ENCODE results near the gene PTH1R. TPM values are rescaled to one million over a fixed set of nuclear protein-coding genes. Genes with fewer than 3 reads are reported as not detected.

The PTH1R gene
- total RNA-seq, 2 donors from 2014 or later = 0.69 to 4.8 TPM

DNA sequence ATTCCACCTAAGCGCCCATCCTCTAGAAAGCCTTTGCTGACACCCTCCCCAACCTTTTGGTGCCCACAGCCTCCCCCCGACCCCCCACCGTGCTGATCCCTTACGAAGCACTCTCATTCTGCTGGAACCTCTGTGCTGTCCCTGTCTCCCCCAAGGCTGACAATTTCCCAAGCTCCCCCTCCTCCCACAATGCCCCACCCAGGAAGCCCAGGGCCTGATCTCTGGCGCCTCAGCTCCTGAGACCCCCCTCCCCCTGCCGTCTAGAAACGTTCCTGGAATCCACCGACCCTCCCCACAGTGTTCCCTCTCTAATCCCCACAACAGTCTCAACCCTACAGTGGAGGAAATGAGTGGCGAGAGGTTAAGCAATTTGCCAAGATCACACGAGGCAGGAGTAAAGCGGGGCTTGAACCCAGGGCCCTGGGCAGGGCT lies 32.6 kb upstream of the PTH1R start:
- Histone ChIP-seq H3K9me3 (ENCODE audit: control insufficient read depth, low read length) (peaks cover 33% of the 10 kb centered on the region), H3K36me3 (ENCODE audit: control insufficient read depth, insufficient read depth, low read length) (no peaks in the 10 kb centered on the region), H3K27me3 (ENCODE audit: control insufficient read depth, insufficient read depth, low read length, poor library complexity, severe bottlenecking) (no peaks in the 10 kb centered on the region), H3K4me1 (ENCODE audit: control insufficient read depth, insufficient read depth, low read length) (no peaks in the 10 kb centered on the region), H3K27ac (ENCODE audit: low read depth, low read length) (peak overlapping the region; percentile 9), H3K9ac (ENCODE audit: extremely low read depth, low read length, poor library complexity, severe bottlenecking) (no peak overlapping the region), H3K4me3 (ENCODE audit: low read length) (no peak overlapping the region)
- 69 to 83% methylated on average over 2 to 11 of the region's 11 CpGs for WGBS, 2 experiments (ENCODE audit: insufficient coverage in 1 of 2, insufficient read length in 1 of 2)
- H3K4me1 Mint-ChIP-seq = peaks cover 20% of the 10 kb centered on the region
- peaks cover 3% of the 10 kb centered on the region for H3K36me3 Mint-ChIP-seq (ENCODE audit: low read depth)
- H3K9me3 Mint-ChIP-seq = peaks cover 33% of the 10 kb centered on the region
- H3K4me3 Mint-ChIP-seq = peak overlapping the region; percentile 57
- TF ChIP-seq CTCF (conservative IDR thresholded peaks at IDR 0.05) = no peak
- DNase-seq = no peak
- H3K27ac Mint-ChIP-seq = peak overlapping the region; percentile 80
- peaks cover 5% of the 10 kb centered on the region for H3K27me3 Mint-ChIP-seq (ENCODE audit: insufficient read depth)

- no peak overlapping the region for H3K4me3 ChIP-seq (ENCODE audit: low read length)
- peaks cover 5% of the 10 kb centered on the region for H3K27me3 Mint-ChIP-seq (ENCODE audit: insufficient read depth)
- H3K9me3 ChIP-seq (ENCODE audit: control insufficient read depth, low read length) = peaks cover 28% of the 10 kb centered on the region
- peak overlapping the region; percentile 80 for H3K27ac Mint-ChIP-seq
- no peak for DNase-seq
- no peaks in the 10 kb centered on the region for H3K27me3 ChIP-seq (ENCODE audit: control insufficient read depth, insufficient read depth, low read length, poor library complexity, severe bottlenecking)
- H3K27ac ChIP-seq (ENCODE audit: low read depth, low read length) = peak overlapping the region; percentile 47
- H3K4me3 Mint-ChIP-seq = peak overlapping the region; percentile 57
- no peaks in the 10 kb centered on the region for H3K4me1 ChIP-seq (ENCODE audit: control insufficient read depth, insufficient read depth, low read length)
- 61 to 81% methylated on average over 17 to 23 of the region's 23 CpGs for WGBS, 2 experiments (ENCODE audit: insufficient coverage in 1 of 2, insufficient read length in 1 of 2)
- H3K9ac ChIP-seq (ENCODE audit: extremely low read depth, low read length, poor library complexity, severe bottlenecking) = no peak overlapping the region
- H3K4me1 Mint-ChIP-seq = peaks cover 20% of the 10 kb centered on the region
- TF ChIP-seq CTCF (conservative IDR thresholded peaks at IDR 0.05) = no peak
- H3K9me3 Mint-ChIP-seq = peaks cover 27% of the 10 kb centered on the region
- peaks cover 3% of the 10 kb centered on the region for H3K36me3 Mint-ChIP-seq (ENCODE audit: low read depth)
- no peaks in the 10 kb centered on the region for H3K36me3 ChIP-seq (ENCODE audit: control insufficient read depth, insufficient read depth, low read length)
Observed at GRCh38 chr3:46845397-46845859, 32.1 kb upstream of the PTH1R start.

DNA sequence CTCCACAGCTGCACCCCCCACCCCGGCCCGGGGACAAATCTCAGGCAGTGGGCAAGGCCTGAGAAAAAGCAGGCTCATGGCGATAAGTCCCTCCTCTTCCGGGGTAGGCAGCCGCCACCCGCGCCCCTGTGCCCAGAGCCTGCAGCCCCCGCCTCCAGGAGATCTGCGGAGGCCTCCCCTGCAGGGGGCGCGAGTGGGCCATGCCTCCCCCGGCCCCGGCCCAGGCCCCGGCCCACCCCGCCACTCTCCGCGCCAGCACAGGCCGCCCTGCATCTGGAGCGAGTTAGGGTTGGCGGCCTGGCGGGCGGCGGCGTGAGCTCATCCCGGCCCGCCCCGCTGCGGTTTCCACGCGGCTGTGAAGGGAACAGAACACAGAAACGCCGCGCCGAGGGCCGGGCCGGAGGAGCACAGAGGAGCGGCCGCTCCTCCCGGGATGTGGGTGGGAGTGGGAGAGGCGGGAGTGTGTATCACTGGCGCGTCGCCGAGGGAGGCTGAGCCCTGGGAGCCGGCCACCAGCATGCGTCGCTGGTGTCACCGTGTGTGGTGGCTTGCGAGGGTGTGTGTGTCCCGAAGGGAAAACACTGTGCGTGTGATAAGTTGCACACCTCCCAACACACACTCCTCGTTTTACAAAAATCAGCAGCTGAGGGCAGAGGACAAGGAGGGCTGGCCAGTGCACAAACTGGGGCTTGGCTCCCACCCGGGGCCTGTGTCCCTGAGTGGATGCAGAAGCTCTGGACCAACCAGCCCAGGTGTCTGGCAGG lies 31.5 kb upstream of the PTH1R start:
- Histone ChIP-seq H3K9ac (ENCODE audit: extremely low read depth, low read length, poor library complexity, severe bottlenecking) (no peak overlapping the region), H3K27me3 (ENCODE audit: control insufficient read depth, insufficient read depth, low read length, poor library complexity, severe bottlenecking) (no peaks in the 10 kb centered on the region), H3K27ac (ENCODE audit: low read depth, low read length) (no peak overlapping the region), H3K4me1 (ENCODE audit: control insufficient read depth, insufficient read depth, low read length) (no peaks in the 10 kb centered on the region), H3K9me3 (ENCODE audit: control insufficient read depth, low read length) (peaks cover 24% of the 10 kb centered on the region), H3K36me3 (ENCODE audit: control insufficient read depth, insufficient read depth, low read length) (no peaks in the 10 kb centered on the region), H3K4me3 (ENCODE audit: low read length) (no peak overlapping the region)
- Mint-ChIP-seq H3K27ac (no peak overlapping the region), H3K4me1 (peaks cover 20% of the 10 kb centered on the region), H3K27me3 (ENCODE audit: insufficient read depth) (peaks cover 1% of the 10 kb centered on the region), H3K36me3 (ENCODE audit: low read depth) (peaks cover 3% of the 10 kb centered on the region), H3K9me3 (peaks cover 21% of the 10 kb centered on the region), H3K4me3 (peak overlapping the region; percentile 57)
- WGBS, 2 experiments (ENCODE audit: insufficient coverage in 1 of 2, insufficient read length in 1 of 2) = 80 to 84% methylated on average over 24 to 53 of the region's 53 CpGs
- TF ChIP-seq CTCF (conservative IDR thresholded peaks at IDR 0.05) = peak; percentile 84
- peak; percentile 94 for DNase-seq
